ENCODE data around the gene OR56A1.

Gene OR56A1

DNA sequence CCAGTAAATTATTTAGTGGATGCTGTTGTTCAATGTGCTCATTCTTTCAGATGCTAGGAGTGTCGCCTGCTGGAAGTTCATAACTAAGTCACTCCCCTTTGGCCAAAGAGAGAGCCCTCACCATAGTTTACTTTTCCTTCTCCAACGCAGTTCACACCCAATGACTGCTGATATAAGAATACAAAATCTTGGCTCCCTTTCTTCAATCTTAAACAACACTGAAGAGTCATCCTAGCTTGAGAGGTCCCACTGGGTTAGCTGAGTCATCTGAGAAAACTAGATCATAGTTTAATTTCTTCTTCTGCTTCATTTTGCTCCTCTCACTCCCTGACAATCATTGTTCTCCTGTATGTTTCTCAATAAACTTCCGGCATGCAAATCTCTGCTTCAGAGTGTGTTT lies 38.4 kb downstream of the OR56A1 start:
- no peak for DNase-seq (ENCODE audit: low read depth, low spot score)
- no peak overlapping the region for H3K27ac ChIP-seq

DNA sequence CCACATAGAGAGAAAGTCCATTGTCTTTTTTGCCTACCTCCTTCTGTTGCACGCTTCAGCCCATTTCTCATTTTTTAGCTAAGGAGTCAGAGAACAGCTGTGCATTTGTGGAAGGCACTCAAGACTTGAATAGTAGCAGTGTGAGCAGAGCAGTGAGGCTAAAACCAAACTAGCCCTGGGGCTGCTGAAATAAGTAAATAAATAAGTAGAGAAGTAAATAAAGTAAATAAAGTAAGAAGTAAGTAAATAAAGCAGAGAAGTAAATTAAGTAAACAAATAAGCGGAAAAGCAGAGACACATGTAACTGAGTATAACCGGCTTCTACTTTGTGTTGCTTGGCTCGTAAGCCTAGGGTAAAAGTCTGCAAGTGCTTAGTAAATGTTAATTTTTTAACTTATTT lies 41.4 kb downstream of the OR56A1 start:
- no peak for DNase-seq (ENCODE audit: low read depth, low spot score)

DNA sequence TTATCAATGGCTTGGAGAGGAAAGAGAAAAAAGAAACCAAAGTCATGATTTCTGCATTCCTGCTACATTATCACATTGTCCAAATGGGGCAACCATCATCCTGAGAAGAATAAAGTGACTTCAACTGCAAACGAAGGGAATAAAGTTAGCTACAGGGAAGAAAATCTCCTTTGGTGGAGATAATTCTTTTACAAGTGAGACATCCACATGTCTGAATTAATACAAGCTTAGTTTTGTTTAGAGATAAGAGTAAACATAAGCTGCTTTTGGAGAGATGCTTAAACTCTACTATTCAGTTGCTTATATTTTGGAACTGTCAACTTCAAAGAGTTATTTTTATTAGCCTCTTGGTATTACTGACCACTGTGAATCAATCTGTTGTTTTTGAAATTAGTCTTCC lies 43.7 kb downstream of the OR56A1 start, which contains the start of gene OR52L1:
TSS of gene OR52L1 (minus strand) at position 101 of the 400 bp plus-strand sequence. CDS start at position 46, 55 bp downstream.
- no peak within 1 kb of the TSS for H3K27ac ChIP-seq
- DNase-seq (ENCODE audit: low read depth, low spot score): no peak

More for the DNA sequence above, 41.4 kb downstream of the OR56A1 start:
- no peak overlapping the region for H3K27ac ChIP-seq

DNA sequence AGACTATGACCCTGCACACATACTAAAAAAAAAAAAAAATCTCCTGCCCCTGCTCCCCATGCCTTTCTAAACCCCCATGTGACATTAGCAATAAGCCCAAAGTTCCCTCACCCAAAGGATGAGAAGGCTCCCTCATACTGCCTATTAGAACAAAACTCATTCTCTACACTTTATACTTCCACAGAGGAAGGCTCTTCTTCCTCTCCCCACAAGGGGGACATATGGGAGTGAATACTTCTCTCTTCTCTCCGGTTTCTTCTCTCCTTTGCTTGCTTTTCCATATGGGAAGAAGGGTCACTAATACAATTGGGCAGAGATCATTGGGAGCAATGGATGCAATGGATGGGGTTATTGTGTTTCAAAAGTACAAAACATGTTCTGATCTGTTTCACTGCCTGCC lies 47.1 kb downstream of the OR56A1 start:
- H3K27ac ChIP-seq: no peak overlapping the region
- DNase-seq (ENCODE audit: low read depth, low spot score): no peak

DNA sequence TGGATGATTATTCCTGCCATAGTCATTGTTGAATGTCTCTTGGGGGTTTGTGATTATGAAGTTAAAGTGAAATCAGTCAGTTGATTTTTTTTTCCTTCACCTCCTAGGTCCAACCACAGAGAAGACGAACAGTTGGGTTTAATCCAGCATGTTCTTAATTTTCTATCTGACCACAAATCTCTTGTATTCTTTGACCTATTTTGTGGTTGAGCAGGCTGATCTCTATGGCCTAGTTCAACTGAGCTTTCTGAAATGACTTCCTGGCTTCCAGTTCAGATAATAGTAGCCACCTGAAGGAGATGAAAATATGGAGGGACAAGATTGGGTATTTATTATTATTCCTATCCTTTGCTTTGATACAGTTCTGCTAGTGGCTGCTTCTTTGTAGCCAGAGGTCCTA lies 57.0 kb downstream of the OR56A1 start:
- no peak overlapping the region for H3K27ac ChIP-seq
- no peak for DNase-seq (ENCODE audit: low read depth, low spot score)
